Heart right ventricle (tissue), 16 donors: Measurements from ENCODE around the gene ECHDC1. TPM values are rescaled to one million over a fixed set of nuclear protein-coding genes. Genes with fewer than 3 reads are reported as not detected.

ENCODE experiments used
- ATAC-seq, 8 donors: fragments of 200-7000 bp; cut with Tn5 transposase; one replicate each; pipeline ENCODE4 v1.9.1; 2020; ENCODE audit warnings: mild to moderate bottlenecking in 8 of 8, moderate library complexity in 8 of 8, moderate number of reproducible peaks in 1 of 8
- DNase-seq, 2 donors: peaks; one replicate each; pipeline ENCODE4 v3.0.0-alpha.2; 2020
- H3K27ac ChIP-seq, 10 donors: fragments of 200-600 bp; sonication (generic) in 2 of 10; one replicate each; pipeline versions ENCODE4 v1.5.0 to v1.8.0; 2020 to 2022; ENCODE audit warnings: mild to moderate bottlenecking in 3 of 10
- H3K27me3 ChIP-seq, 7 donors: fragments of 200-600 bp; one replicate each; pipeline ENCODE4 v1.8.0; 2021 to 2022; ENCODE audit warnings: mild to moderate bottlenecking in 2 of 7
- H3K36me3 ChIP-seq, 9 donors: fragments of 200-600 bp; sonication (generic) in 1 of 9; one replicate each; pipeline versions ENCODE4 v1.5.0 to v1.8.0; 2020 to 2022; ENCODE audit warnings: mild to moderate bottlenecking in 2 of 9
- H3K4me1 ChIP-seq, 9 donors: fragments of 200-600 bp; sonication (generic) in 1 of 9; one replicate each; pipeline versions ENCODE4 v1.5.0 to v1.8.0; 2020 to 2022; ENCODE audit warnings: mild to moderate bottlenecking in 4 of 9
- H3K4me3 ChIP-seq, 10 donors: fragments of 200-600 bp; sonication (generic) in 2 of 10; one replicate each; pipeline versions ENCODE4 v1.5.0 to v1.8.0; 2020 to 2022; ENCODE audit warnings: mild to moderate bottlenecking in 7 of 10, moderate library complexity in 2 of 10
- H3K9me3 ChIP-seq, 11 donors: fragments of 200-600 bp in 10 of 11; sonication (generic) in 2 of 11; one replicate each; pipeline versions ENCODE4 v1.5.0 to v1.8.0; 2013 to 2022; ENCODE audit warnings: mild to moderate bottlenecking in 2 of 11, control low read depth in 1 of 11, moderate library complexity in 1 of 11
- WGBS, 2 donors: extraction: QIAGEN DNeasy Blood & Tissue Kit; methylation state at CpG; one replicate each; pipeline ENCODE4 v1.1.7; 2013; ENCODE audit warnings: inconsistent platforms in 1 of 2; 5-methylcytosine and 5-hydroxymethylcytosine counted together
- intact Hi-C, 10 donors: fragments of 100-400 bp; cut with DNase I; formaldehyde crosslinking; loops; one replicate each; pipeline versions ENCODE4 v1.11.1 to v1.14.2; 2022
- polyA plus RNA-seq, 2 donors: library from polyadenylated mRNA; stranded (reverse); fragments of 200-250 nt; gene quantifications; one replicate each; pipeline ENCODE4 v1.2.3, GENCODE V29; 2013
- total RNA-seq, 10 donors: library from RNA; stranded (reverse); fragmentation: NEBNext Ultra II Directional in 3 of 10; extraction: Animal tissue kit (Norgen Biotek cat#: 25700) in 3 of 10; gene quantifications; one replicate each; pipeline versions ENCODE4 v1.2.1 to v1.2.4, GENCODE V29; 2021 to 2023
- TF ChIP-seq, protein P1 (sequence below), 9 donors: fragments of 200-600 bp; sonication (generic) in 2 of 9; IDR thresholded peaks; one replicate each; pipeline versions ENCODE4 v1.5.0 to v1.8.0; 2021 to 2022; ENCODE audit warnings: antibody characterized with exemption in 9 of 9, mild to moderate bottlenecking in 5 of 9, moderate library complexity in 1 of 9
- donor health status: Arrhythmogenic right ventricular cardiomyopathy.
- donor health status: ischemic (EF 13 %, LVEDD 7.1; RV severe dilation, severe dysfunction).
- donor health status: healthy with polysubstance abuse.
- donor health status: DM: no; HTN: yes; CAD: no.
- donor health status: DM: no; HTN: no; CAD: no.
- donor health status: ischemic (EF 25% LVEDD 6.9; RV normal size, moderate dysfunction).
- donor health status: ischemic (EF 25% LVEDD 5.7; RV mildly dilated, moderate dysfunction).
- donor health status: healthy.
- donor health status: DM: yes; HTN: yes; CAD: no.
- donor health status: Ischemic cardiomyopathy.
- donor health status: ischemic (EF 35%, LVEDD 5.7; RV mildly dilated, moderate dysfunction).
- donor health status: nonischemic (EF 11% LVEDD 7.7; RV severe dilation, severe dysfunction).
- donor health status: DM: yes; HTN: yes; CAD: no.
- donor health status: PGD.
- donor health status: ischemic (EF 29% LVEDD 5.4; RV normal size, mild dysfunction).
- donor health status: nonischemic (EF 23%, LVEDD 6.1; RV moderate dilation, normal function).

The ECHDC1 gene
- total and polyA plus RNA-seq, 12 donors: 19.5 to 45.3 (median 37.1) TPM

DNA sequence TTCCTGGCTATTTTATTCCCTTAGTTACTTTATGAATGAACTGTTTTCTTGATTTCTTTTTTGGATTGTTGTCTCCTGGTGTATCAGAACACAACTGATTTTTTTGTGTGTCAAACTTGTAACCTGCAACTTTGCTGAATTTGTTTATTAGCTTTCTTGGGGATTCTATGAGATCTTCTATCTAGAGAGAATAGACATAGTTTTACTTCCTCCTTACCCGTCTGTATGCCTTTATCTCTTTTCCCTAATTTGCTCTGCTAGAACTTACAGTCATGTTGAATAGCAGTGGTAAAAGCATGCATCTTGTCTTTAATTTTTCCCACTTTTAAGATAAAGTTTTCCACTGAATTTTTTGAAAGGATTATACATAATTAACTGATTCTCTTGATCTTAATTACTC, 63.6 kb downstream of the ECHDC1 start:
- ATAC-seq: no peak
- 28 to 35% methylated on average over 1 of the region's 1 CpG for WGBS, 2 donors
- no peak overlapping the region for H3K27ac ChIP-seq
- intact Hi-C loops: no loop called here
- H3K4me3 ChIP-seq: no peak overlapping the region
- peaks cover 0 to 57% (median 36%) of the 10 kb centered on the region in 9 donors for H3K4me1 ChIP-seq
- peaks cover 0 to 49% (median 19%) of the 10 kb centered on the region in 9 donors for H3K36me3 ChIP-seq
- no peak for DNase-seq
- H3K9me3 ChIP-seq: no peaks in the 10 kb centered on the region
- H3K27me3 ChIP-seq: no peaks in the 10 kb centered on the region
- TF ChIP-seq, protein P1, sequence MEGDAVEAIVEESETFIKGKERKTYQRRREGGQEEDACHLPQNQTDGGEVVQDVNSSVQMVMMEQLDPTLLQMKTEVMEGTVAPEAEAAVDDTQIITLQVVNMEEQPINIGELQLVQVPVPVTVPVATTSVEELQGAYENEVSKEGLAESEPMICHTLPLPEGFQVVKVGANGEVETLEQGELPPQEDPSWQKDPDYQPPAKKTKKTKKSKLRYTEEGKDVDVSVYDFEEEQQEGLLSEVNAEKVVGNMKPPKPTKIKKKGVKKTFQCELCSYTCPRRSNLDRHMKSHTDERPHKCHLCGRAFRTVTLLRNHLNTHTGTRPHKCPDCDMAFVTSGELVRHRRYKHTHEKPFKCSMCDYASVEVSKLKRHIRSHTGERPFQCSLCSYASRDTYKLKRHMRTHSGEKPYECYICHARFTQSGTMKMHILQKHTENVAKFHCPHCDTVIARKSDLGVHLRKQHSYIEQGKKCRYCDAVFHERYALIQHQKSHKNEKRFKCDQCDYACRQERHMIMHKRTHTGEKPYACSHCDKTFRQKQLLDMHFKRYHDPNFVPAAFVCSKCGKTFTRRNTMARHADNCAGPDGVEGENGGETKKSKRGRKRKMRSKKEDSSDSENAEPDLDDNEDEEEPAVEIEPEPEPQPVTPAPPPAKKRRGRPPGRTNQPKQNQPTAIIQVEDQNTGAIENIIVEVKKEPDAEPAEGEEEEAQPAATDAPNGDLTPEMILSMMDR (IDR thresholded peaks at IDR 0.05): no peak

GRCh38 chr6:127277878-127278843, 65.2 kb downstream of the ECHDC1 start:
- Histone ChIP-seq H3K27me3 (no peaks in the 10 kb centered on the region), H3K4me1 (peaks cover 0 to 65% (median 52%) of the 10 kb centered on the region in 9 donors), H3K36me3 (peaks cover 0 to 33% (median 17%) of the 10 kb centered on the region in 9 donors), H3K9me3 (no peaks in the 10 kb centered on the region), H3K4me3 (no peak overlapping the region), H3K27ac (no peak overlapping the region)
- intact Hi-C loops: no loop called here
- ATAC-seq (no peak), DNase-seq (no peak)
- 94 to 97% methylated on average over 3 of the region's 3 CpGs for WGBS, 2 donors
- TF ChIP-seq, protein P1 (IDR thresholded peaks at IDR 0.05): no peak

DNA sequence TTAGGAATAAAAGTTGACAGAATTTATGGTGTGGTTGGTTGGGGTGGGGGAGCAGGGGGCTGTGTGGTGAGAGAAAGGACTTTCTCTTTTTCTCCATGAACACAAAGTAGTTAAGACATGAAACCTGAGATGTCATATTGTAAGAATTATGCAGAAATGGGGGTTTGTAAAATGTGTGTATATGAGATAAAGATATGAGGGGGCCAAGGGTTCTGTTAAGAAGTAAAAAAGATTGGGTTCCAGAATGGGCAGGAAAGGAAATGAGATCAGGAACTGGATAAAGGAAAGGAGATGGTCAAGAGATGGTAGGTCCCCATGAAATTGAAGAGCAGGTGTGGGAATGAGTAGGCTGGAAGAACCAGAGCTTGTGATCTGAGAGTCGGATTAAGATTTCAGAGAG, 67.1 kb downstream of the ECHDC1 start:
- Histone ChIP-seq H3K27me3 (no peaks in the 10 kb centered on the region), H3K4me1 (peaks cover 0 to 83% (median 65%) of the 10 kb centered on the region in 9 donors), H3K9me3 (no peaks in the 10 kb centered on the region), H3K4me3 (no peak overlapping the region), H3K27ac (no peak overlapping the region), H3K36me3 (peaks cover 0 to 15% (median 9%) of the 10 kb centered on the region in 9 donors)
- intact Hi-C loops: no loop called here
- TF ChIP-seq, protein P1 (IDR thresholded peaks at IDR 0.05): no peak
- 97% methylated on average over 1 of the region's 1 CpG for WGBS, 2 donors
- ATAC-seq (no peak), DNase-seq (no peak)

GRCh38 chr6:127273499-127273898, 69.9 kb downstream of the ECHDC1 start:
- Histone ChIP-seq H3K27me3 (no peaks in the 10 kb centered on the region), H3K9me3 (no peaks in the 10 kb centered on the region), H3K36me3 (no peaks in the 10 kb centered on the region), H3K4me3 (no peak overlapping the region), H3K27ac (no peak overlapping the region), H3K4me1 (peaks cover 0 to 97% (median 81%) of the 10 kb centered on the region in 9 donors)
- WGBS, 2 donors: 90 to 93% methylated on average over 2 of the region's 2 CpGs
- TF ChIP-seq, protein P1 (IDR thresholded peaks at IDR 0.05): no peak
- no peak for DNase-seq
- intact Hi-C loops: no loop called here
- no peak for ATAC-seq
